HCT116 (cell line): Measurements from ENCODE around the gene VAMP7.

Experiments
- CTCF ChIP-seq, 3 experiments: fragments of 200-600 bp in 1 of 3; sonication (generic) in 1 of 3; IDR thresholded peaks in 2 of 3; conservative IDR thresholded peaks in 1 of 3; 2 replicates each; pipeline ENCODE4 v1.5.1; 2012 to 2017; ENCODE audit warnings: low read depth in 2 of 3, low read length in 2 of 3, antibody characterized with exemption in 1 of 3, borderline replicate concordance in 1 of 3, control low read depth in 1 of 3, mild to moderate bottlenecking in 1 of 3, mixed read lengths in 1 of 3, mixed run types in 1 of 3, moderate library complexity in 1 of 3; ENCODE audit not compliant: insufficient read depth in 1 of 3
- EZH2 ChIP-seq: fragments of 200-600 bp; sonication (generic); IDR thresholded peaks from 2 replicates; pipeline ENCODE4 v1.6.1; 2017; ENCODE audit warnings: antibody characterized with exemption, mixed run types
- RAD21 ChIP-seq: IDR thresholded peaks from 2 replicates; pipeline ENCODE4 v1.6.1; 2012; ENCODE audit warnings: low read depth, mild to moderate bottlenecking
- SIN3A ChIP-seq: IDR thresholded peaks from 2 replicates; pipeline ENCODE4 v1.6.1; 2012; ENCODE audit warnings: low read depth
- ZFX ChIP-seq: fragments of 450-650 bp; IDR thresholded peaks from 2 replicates; pipeline ENCODE4 v1.6.1; 2017
- ZNF274 ChIP-seq: fragments of 200-500 bp; sonication (Bioruptor generic); IDR thresholded peaks from 2 replicates; pipeline ENCODE4 v1.6.1; 2014; ENCODE audit warnings: mild to moderate bottlenecking, low read depth, low read length, inconsistent platforms

- TF ChIP-seq SIN3A (no peak), ZFX (no peak), CTCF (IDR thresholded peaks at IDR 0.05 in 2 of 3, conservative IDR thresholded peaks at IDR 0.05 in 1 of 3; ENCODE audit: borderline replicate concordance in 1 of 3, insufficient read depth in 1 of 3, low read depth in 2 of 3, low read length in 2 of 3) (no peak), EZH2 (no peak), RAD21 (no peak), ZNF274 (no peak)
These were observed 102.2 kb downstream of the VAMP7 start for GRCh38 chrX:155983326-155983725.
